ENCODE results near the gene CX3CR1. TPM values are rescaled to one million over a fixed set of nuclear protein-coding genes. Genes with fewer than 3 reads are reported as not detected.

Gene CX3CR1
- total RNA-seq, 1 experiment from 2014 or later, result not detected

- no peak for DNase-seq (ENCODE audit: low spot score)
Observed at GRCh38 chr3:39222939-39223338, 56.9 kb downstream of the CX3CR1 start.

- no peak for DNase-seq (ENCODE audit: low spot score)
Observed at GRCh38 chr3:39222462-39222861, 57.4 kb downstream of the CX3CR1 start.

- DNase-seq (ENCODE audit: low spot score), result no peak
Observed at GRCh38 chr3:39221141-39221530, 58.7 kb downstream of the CX3CR1 start.

DNA sequence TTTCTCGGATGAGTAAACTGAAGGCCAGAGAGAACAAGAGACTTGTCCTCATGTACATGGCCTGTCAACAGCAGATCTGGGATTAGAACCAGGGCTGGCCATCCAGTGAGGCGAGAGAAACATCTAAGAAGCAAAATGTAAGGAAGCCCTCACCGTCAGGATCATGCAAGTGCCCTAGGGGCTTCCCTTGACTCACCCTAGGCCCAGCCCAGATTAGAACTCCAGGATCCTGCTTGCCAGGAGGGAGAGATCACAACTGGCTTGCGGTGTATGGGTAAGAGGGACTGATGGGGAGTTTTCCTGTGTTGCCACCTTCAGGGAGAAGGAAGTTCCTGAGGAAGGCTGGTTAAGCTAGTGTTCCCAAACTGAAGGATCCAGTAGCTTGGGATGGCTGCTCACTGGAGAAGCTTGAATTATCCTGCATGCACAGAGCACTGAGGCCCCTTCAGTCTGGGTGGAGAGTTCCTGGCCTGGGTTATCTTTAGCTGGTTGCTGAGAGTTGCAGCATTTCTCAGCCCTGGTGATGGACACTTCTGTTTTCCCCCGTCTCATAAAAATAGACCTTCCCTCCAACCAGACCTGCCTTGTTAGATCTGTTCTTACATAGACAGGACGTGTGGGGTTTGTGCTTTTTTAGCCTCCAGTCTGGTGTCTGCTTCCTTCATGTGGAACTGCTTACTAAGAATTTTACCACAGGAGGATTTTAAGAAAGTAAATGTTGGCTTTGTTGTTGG lies 59.3 kb downstream of the CX3CR1 start:
- DNase-seq (ENCODE audit: low spot score), result no peak

DNA sequence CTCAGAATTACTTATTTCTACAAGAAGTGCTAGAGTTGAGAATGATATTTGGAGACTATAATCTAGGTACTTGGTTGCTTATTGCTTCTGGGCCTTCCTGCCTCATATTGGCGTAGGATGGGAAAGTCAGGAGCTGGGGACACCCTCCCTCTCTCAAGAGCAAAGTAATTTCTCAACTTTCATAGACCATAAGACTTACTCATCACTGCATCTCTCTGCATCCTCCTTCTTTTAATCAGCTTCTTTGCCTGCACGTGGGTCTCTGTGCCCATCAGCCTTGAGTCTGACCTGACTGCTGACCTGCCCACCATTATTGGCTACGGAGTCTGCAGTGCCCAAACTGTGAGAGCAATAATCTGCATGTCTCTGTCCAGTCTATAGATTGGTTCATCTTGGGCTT lies 60.1 kb downstream of the CX3CR1 start:
- DNase-seq (ENCODE audit: low spot score), result no peak

GRCh38 chr3:39216176-39216790 lies 63.6 kb downstream of the CX3CR1 start:
- no peak for DNase-seq (ENCODE audit: low spot score)

DNA sequence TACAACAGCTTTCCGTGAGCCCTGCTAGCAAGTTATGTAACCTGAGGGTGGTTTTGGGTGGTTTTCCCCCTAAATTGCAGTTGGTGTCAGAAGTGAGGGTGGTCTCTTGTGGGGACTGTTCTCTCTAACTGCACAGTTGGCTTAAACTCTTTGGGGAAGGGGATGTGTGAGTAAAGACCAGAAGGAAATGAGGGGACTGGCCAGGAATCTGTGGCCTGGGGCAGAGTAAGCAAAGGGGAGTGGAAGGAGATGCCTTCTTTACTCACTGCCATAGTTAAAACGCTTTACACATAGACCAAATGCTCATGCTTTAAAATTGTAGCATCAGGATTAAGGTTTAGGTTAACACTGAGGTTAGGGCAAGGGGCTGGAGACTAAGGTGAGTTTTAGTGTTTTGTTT lies 66.2 kb downstream of the CX3CR1 start:
- DNase-seq (ENCODE audit: low spot score), result no peak

Other genes with a start within 250 kb of the CX3CR1 start
- not detected in 2 replicates for gene SCN11A, start 228.1 kb downstream of the CX3CR1 start, total RNA-seq (2014; rRNA removed; shearing (Covaris generic))
- 6.0 and 10.1 TPM in 2 replicates for gene WDR48, start 228.0 kb downstream of the CX3CR1 start, total RNA-seq (2014; rRNA removed; shearing (Covaris generic))
- 66.5 and 67.1 TPM in 2 replicates for gene GORASP1, start 172.4 kb downstream of the CX3CR1 start, total RNA-seq (2014; rRNA removed; shearing (Covaris generic))
- 1.6 and 2.1 TPM in 2 replicates for gene TTC21A, start 172.4 kb downstream of the CX3CR1 start, total RNA-seq (2014; rRNA removed; shearing (Covaris generic))
- 53.6 and 55.3 TPM in 2 replicates for gene CSRNP1, start 126.4 kb downstream of the CX3CR1 start, total RNA-seq (2014; rRNA removed; shearing (Covaris generic))
- gene XIRP1, start 87.4 kb downstream of the CX3CR1 start, total RNA-seq (2014; rRNA removed; shearing (Covaris generic)), result not detected in 2 replicates
- not detected in 2 replicates for gene CCR8, start 49.7 kb upstream of the CX3CR1 start, total RNA-seq (2014; rRNA removed; shearing (Covaris generic))
- 18.1 and 24.1 TPM in 2 replicates for gene SLC25A38, start 103.3 kb upstream of the CX3CR1 start, total RNA-seq (2014; rRNA removed; shearing (Covaris generic))
- 1,278 and 1,405 TPM in 2 replicates for gene RPSA, start 126.7 kb upstream of the CX3CR1 start, total RNA-seq (2014; rRNA removed; shearing (Covaris generic))
- gene MOBP, start 187.6 kb upstream of the CX3CR1 start, total RNA-seq (2014; rRNA removed; shearing (Covaris generic)), result not detected in 2 replicates